Colonic mucosa (tissue), 4 donors: Measurements from ENCODE around the gene IL17REL. TPM values are rescaled to one million over a fixed set of nuclear protein-coding genes. Genes with fewer than 3 reads are reported as not detected.

Experiments used
- DNase-seq: peaks from one replicate; pipeline ENCODE4 v3.0.0-alpha.2; 2020
- H3K27ac ChIP-seq: fragments of 200-600 bp; one replicate; pipeline ENCODE4 v1.8.0; 2021
- H3K27me3 ChIP-seq: fragments of 200-600 bp; one replicate; pipeline ENCODE4 v1.8.0; 2021
- H3K36me3 ChIP-seq: fragments of 200-600 bp; one replicate; pipeline ENCODE4 v1.8.0; 2021
- H3K4me1 ChIP-seq: fragments of 200-600 bp; one replicate; pipeline ENCODE4 v1.8.0; 2021; ENCODE audit warnings: mild to moderate bottlenecking
- H3K4me3 ChIP-seq: fragments of 200-600 bp; one replicate; pipeline ENCODE4 v1.8.0; 2021
- H3K9ac ChIP-seq, 2 donors: one replicate each; pipeline ENCODE4 v1.7.0; 2013; ENCODE audit warnings: control low read depth in 2 of 2, low read depth in 2 of 2, low read length in 2 of 2
- H3K9me3 ChIP-seq: fragments of 200-600 bp; one replicate; pipeline ENCODE4 v1.8.0; 2021
- CTCF ChIP-seq: fragments of 200-600 bp; IDR thresholded peaks from one replicate; pipeline ENCODE4 v1.8.0; 2022; ENCODE audit warnings: antibody characterized with exemption, mild to moderate bottlenecking
- intact Hi-C: fragments of 100-400 bp; cut with DNase I; formaldehyde crosslinking; loops from one replicate; pipeline ENCODE4 v1.14.1; 2022
- total RNA-seq, 2 donors: library from RNA; stranded (reverse); fragmentation: NEBNext Ultra II Directional in 1 of 2; extraction: Animal tissue kit (Norgen Biotek cat#: 25700) in 1 of 2; gene quantifications; one replicate each; pipeline ENCODE4 v1.2.1, GENCODE V29; 2021
- donor health status: healthy.
- donor health status: DM: no; HTN: no; CAD: no.
- donor health status: DM: no; HTN: no; CAD: no.

Gene IL17REL
- total RNA-seq, 2 donors from 2014 or later, result 0.11 to 0.22 TPM

DNA sequence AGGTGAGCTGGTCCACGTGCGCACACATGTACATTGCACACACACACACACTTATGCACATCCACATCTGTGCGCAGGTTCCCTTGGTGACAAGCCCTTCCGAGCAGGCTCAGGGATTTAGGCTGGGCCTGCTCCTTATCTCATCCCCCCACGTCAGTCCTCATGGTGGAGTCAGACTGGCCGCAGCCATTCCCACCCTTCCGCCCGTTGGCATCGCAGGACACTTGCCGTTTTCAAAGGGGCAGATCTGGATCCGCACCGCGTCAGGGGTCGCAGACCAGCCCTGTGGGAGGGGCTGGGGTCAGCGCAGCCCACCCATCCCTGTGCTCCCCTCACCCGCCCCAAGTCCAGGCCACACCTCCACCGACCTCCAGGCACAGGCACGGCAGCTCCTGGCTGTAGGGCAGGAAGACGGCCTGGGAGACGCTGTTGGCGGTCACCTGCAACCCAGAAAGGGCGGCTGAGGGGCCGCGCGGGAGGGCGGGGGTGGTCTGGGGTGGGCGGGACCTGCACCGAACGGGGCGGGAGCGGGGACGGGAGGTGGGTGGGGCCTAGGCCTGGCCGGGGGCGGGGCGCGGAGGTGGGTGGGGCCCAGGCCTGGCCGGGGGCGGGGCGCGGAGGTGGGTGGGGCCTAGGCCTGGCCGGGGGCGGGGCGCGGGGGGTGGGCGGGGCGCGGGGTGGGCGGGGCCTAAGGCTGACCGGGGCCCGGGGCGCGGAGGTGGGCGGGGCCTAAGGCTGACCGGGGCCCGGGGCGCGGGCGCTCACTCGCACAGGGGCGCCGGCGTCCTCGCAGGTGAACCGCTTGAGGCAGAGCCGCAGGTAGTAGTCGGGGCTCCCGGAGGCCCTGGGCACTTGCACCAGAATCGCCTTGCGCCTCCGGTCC, 13.3 kb downstream of the IL17REL start:
- Histone ChIP-seq H3K36me3 (no peaks in the 10 kb centered on the region), H3K4me3 (peak overlapping the region; percentile 19), H3K9me3 (no peaks in the 10 kb centered on the region), H3K27ac (no peak overlapping the region), H3K9ac (no peak overlapping the region), H3K4me1 (peaks cover 9% of the 10 kb centered on the region), H3K27me3 (peaks cover 10% of the 10 kb centered on the region)
- intact Hi-C loops, result no loop called here
- no peak for TF ChIP-seq CTCF
- DNase-seq, result no peak

DNA sequence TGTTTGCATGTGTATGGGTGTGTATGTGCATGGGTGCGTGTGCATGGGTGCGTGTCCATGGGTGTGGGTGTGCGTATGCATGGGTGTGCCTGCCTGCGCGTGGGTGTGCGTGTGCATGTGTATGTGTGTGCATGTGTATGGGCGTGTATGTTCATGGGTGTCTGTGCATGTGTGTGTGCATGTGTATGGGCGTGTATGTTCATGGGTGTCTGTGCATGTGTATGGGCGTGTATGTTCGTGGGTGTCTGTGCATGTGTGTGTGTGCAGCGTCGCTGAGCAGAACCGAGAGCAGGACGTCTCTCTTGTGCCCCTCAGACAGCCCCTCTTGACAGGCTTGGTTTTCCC, 13.9 kb downstream of the IL17REL start:
- no peak for DNase-seq

GRCh38 chr22:49997932-49998717, 14.4 kb downstream of the IL17REL start:
- H3K4me3 ChIP-seq, result no peak overlapping the region
- H3K27me3 ChIP-seq, result peaks cover 10% of the 10 kb centered on the region
- DNase-seq, result no peak
- peaks cover 9% of the 10 kb centered on the region for H3K4me1 ChIP-seq
- no peaks in the 10 kb centered on the region for H3K9me3 ChIP-seq
- no peaks in the 10 kb centered on the region for H3K36me3 ChIP-seq
- intact Hi-C loops, result no loop called here
- H3K27ac ChIP-seq, result no peak overlapping the region
- no peak for TF ChIP-seq CTCF
- no peak overlapping the region for H3K9ac ChIP-seq

More for the DNA sequence above, 13.9 kb downstream of the IL17REL start:
- no peak for TF ChIP-seq CTCF
- H3K4me3 ChIP-seq, result no peak overlapping the region
- no peaks in the 10 kb centered on the region for H3K36me3 ChIP-seq
- H3K4me1 ChIP-seq, result peaks cover 9% of the 10 kb centered on the region
- H3K9me3 ChIP-seq, result no peaks in the 10 kb centered on the region
- peaks cover 10% of the 10 kb centered on the region for H3K27me3 ChIP-seq
- H3K9ac ChIP-seq, result no peak overlapping the region
- no peak overlapping the region for H3K27ac ChIP-seq
- intact Hi-C loops, result no loop called here

GRCh38 chr22:49997251-49997599, 15.3 kb downstream of the IL17REL start:
- H3K9me3 ChIP-seq, result no peaks in the 10 kb centered on the region
- peak overlapping the region; percentile 67 for H3K27ac ChIP-seq
- H3K9ac ChIP-seq, result peak overlapping the region in 1 of 2 donors; percentile 4
- peaks cover 9% of the 10 kb centered on the region for H3K4me1 ChIP-seq
- peaks cover 10% of the 10 kb centered on the region for H3K27me3 ChIP-seq
- DNase-seq, result peak; percentile 87
- H3K36me3 ChIP-seq, result no peaks in the 10 kb centered on the region
- TF ChIP-seq CTCF, result no peak
- intact Hi-C loops, result no loop called here
- no peak overlapping the region for H3K4me3 ChIP-seq

GRCh38 chr22:49996518-49997250, 15.9 kb downstream of the IL17REL start:
- Histone ChIP-seq H3K9ac (peak overlapping the region in 1 of 2 donors; percentile 4), H3K4me3 (no peak overlapping the region), H3K27me3 (peaks cover 10% of the 10 kb centered on the region), H3K36me3 (no peaks in the 10 kb centered on the region), H3K4me1 (peaks cover 9% of the 10 kb centered on the region), H3K27ac (peak overlapping the region; percentile 67), H3K9me3 (no peaks in the 10 kb centered on the region)
- TF ChIP-seq CTCF, result no peak
- no peak for DNase-seq
- intact Hi-C loops, result no loop called here
